DND-41 (cell line): ENCODE measurements around the gene ORM1.

Experiments used
- ATAC-seq: fragments of 200-7000 bp; cut with Tn5 transposase; 3 replicates; pipeline ENCODE4 v1.9.1; 2021; ENCODE audit warnings: low read depth; ENCODE audit not compliant: insufficient read depth
- DNase-seq: peaks from one replicate; pipeline ENCODE4 v3.0.0-alpha.2; 2020
- H2AFZ ChIP-seq: 2 replicates; pipeline ENCODE4 v1.6.0; 2012; ENCODE audit warnings: low read depth, low read length
- H3K27ac ChIP-seq: 2 replicates; pipeline ENCODE4 v1.5.1; 2012; ENCODE audit warnings: low read length, inconsistent platforms
- H3K27me3 ChIP-seq: fragments of 200-600 bp; sonication (generic); 2 replicates; pipeline ENCODE4 v1.6.0; 2012; ENCODE audit warnings: low read length, mild to moderate bottlenecking, inconsistent platforms; ENCODE audit not compliant: insufficient read depth, poor library complexity
- H3K36me3 ChIP-seq: 2 replicates; pipeline ENCODE4 v1.5.1; 2012; ENCODE audit warnings: low read length, inconsistent platforms; ENCODE audit not compliant: insufficient read depth
- H3K4me1 ChIP-seq: 2 replicates; pipeline ENCODE4 v1.5.1; 2012; ENCODE audit warnings: mild to moderate bottlenecking, low read length; ENCODE audit not compliant: insufficient read depth
- H3K4me2 ChIP-seq: 2 replicates; pipeline ENCODE4 v1.6.0; 2012; ENCODE audit warnings: mild to moderate bottlenecking, moderate library complexity, low read length, inconsistent platforms; ENCODE audit not compliant: insufficient read depth
- H3K4me3 ChIP-seq, 2 experiments: fragments of 200-600 bp in 1 of 2; shearing (Covaris generic) in 1 of 2; 2 replicates each; pipeline ENCODE4 v1.5.1; 2012 to 2016; ENCODE audit warnings: inconsistent platforms in 2 of 2, low read length in 2 of 2, mild to moderate bottlenecking in 2 of 2, low read depth in 1 of 2, moderate library complexity in 1 of 2
- H3K79me2 ChIP-seq: 2 replicates; pipeline ENCODE4 v1.6.0; 2012; ENCODE audit warnings: low read length, inconsistent platforms; ENCODE audit not compliant: insufficient read depth
- H3K9ac ChIP-seq: 2 replicates; pipeline ENCODE4 v1.6.0; 2012; ENCODE audit warnings: low read depth, mild to moderate bottlenecking, inconsistent platforms, low read length, moderate library complexity
- H3K9me3 ChIP-seq: 2 replicates; pipeline ENCODE4 v1.5.1; 2012; ENCODE audit warnings: low read length, moderate library complexity, mild to moderate bottlenecking, inconsistent platforms; ENCODE audit not compliant: insufficient read depth, severe bottlenecking
- H4K20me1 ChIP-seq: 2 replicates; pipeline ENCODE4 v1.6.0; 2012; ENCODE audit warnings: low read length; ENCODE audit not compliant: insufficient read depth
- EZH2 ChIP-seq: IDR thresholded peaks from 3 replicates; pipeline ENCODE4 v1.6.1; 2012; ENCODE audit warnings: borderline replicate concordance, low read depth, mild to moderate bottlenecking, moderate library complexity, low read length, inconsistent platforms; ENCODE audit not compliant: severe bottlenecking
- TF ChIP-seq, protein P1 (sequence below): IDR thresholded peaks from 2 replicates; pipeline ENCODE4 v1.5.1; 2012; ENCODE audit warnings: borderline replicate concordance, low read length, moderate library complexity, mild to moderate bottlenecking; ENCODE audit not compliant: poor library complexity, severe bottlenecking; ENCODE audit errors: extremely low read depth

ORM1 gene

DNA sequence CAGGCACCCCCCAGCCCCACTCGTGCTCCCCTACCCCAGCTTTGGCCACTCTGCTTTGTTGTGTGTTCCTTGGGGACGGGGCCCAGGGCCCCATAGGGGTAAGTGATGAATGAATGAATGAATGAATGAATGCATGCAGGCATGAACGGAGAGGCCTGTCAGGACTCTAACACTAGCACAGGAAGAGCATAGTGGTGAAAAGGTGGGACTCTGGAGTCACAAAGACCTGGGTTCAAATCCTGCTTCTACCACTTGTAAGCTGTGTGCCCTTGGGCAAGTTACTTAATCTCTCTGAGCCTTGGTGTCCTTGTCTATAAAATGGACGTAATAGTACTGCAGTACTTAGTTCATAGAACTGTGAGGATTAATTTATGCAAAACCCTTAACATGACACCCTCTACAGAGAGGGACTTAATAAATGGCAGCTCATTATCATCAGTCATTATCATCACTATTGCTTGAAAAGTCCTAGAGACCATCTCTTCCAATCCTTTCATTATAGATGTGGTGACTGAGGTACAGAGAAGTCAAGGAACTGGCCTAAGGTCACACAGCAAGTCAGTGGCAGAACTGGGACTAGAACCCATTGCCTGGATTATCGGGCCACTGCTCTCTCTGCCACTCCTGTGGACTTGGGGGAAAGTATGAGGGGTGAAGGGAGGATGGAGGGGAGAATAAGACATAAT lies 20.0 kb downstream of the ORM1 start:
- ATAC-seq: no peak
- DNase-seq: no peak
- H4K20me1 ChIP-seq: no peaks in the 10 kb centered on the region

DNA sequence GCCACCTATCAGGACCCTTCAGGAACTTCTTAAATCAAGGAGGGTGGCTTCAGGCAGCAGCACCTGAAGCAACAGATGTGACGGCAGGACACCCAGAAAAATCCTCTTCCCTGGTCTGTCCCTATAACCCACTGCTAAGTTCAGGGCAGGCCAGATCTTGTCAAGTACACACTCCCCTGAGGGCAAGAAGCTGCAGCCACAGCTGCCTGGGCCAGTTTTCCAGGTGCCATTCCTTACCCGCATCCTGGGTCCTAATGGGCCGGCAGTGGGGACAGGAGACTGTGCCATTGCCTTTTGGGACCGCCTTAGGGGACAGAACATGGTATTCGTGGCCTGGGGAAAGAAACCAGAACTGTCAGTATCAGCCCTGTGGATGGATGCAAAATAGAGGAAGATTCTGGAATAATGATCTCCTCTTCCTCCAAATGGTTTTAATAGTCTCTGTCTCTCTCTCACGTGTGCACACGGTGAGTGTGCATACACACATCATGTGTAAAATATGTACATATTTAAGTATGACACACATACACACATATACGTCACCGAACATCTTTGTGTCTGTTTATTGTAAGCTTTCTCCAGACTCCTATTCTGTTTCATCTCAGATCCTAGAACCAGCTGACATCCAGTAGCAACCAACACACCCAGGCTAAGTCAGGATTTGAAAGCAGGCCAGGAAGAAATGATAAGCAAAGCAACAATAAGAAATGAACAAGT lies 20.7 kb downstream of the ORM1 start:
- H3K36me3 ChIP-seq: peaks cover 95% of the 10 kb centered on the region
- H2AFZ ChIP-seq: no peak overlapping the region
- no peak overlapping the region for H3K27ac ChIP-seq
- H3K4me2 ChIP-seq: no peak overlapping the region
- H3K9me3 ChIP-seq: no peaks in the 10 kb centered on the region
- no peak overlapping the region for H3K4me3 ChIP-seq
- no peak for DNase-seq
- H3K27me3 ChIP-seq: no peaks in the 10 kb centered on the region
- ATAC-seq: no peak
- no peaks in the 10 kb centered on the region for H3K79me2 ChIP-seq
- 0 out of 2 replicates have a peak, but pooled peaks cover 3% of the 10 kb centered on the region for H4K20me1 ChIP-seq
- H3K4me1 ChIP-seq: peaks cover 2% of the 10 kb centered on the region
- no peak overlapping the region for H3K9ac ChIP-seq
- TF ChIP-seq, protein P1, sequence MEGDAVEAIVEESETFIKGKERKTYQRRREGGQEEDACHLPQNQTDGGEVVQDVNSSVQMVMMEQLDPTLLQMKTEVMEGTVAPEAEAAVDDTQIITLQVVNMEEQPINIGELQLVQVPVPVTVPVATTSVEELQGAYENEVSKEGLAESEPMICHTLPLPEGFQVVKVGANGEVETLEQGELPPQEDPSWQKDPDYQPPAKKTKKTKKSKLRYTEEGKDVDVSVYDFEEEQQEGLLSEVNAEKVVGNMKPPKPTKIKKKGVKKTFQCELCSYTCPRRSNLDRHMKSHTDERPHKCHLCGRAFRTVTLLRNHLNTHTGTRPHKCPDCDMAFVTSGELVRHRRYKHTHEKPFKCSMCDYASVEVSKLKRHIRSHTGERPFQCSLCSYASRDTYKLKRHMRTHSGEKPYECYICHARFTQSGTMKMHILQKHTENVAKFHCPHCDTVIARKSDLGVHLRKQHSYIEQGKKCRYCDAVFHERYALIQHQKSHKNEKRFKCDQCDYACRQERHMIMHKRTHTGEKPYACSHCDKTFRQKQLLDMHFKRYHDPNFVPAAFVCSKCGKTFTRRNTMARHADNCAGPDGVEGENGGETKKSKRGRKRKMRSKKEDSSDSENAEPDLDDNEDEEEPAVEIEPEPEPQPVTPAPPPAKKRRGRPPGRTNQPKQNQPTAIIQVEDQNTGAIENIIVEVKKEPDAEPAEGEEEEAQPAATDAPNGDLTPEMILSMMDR: no peak
- TF ChIP-seq EZH2: no peak

More for the DNA sequence above, 20.0 kb downstream of the ORM1 start:
- Histone ChIP-seq H2AFZ (no peak overlapping the region), H3K4me1 (no peaks in the 10 kb centered on the region), H3K79me2 (no peaks in the 10 kb centered on the region), H3K27me3 (no peaks in the 10 kb centered on the region), H3K4me2 (no peak overlapping the region), H3K9ac (no peak overlapping the region), H3K36me3 (peaks cover 95% of the 10 kb centered on the region), H3K9me3 (no peaks in the 10 kb centered on the region), H3K27ac (no peak overlapping the region), H3K4me3 (no peak overlapping the region)
- TF ChIP-seq, protein P1: no peak
- no peak for TF ChIP-seq EZH2

DNA sequence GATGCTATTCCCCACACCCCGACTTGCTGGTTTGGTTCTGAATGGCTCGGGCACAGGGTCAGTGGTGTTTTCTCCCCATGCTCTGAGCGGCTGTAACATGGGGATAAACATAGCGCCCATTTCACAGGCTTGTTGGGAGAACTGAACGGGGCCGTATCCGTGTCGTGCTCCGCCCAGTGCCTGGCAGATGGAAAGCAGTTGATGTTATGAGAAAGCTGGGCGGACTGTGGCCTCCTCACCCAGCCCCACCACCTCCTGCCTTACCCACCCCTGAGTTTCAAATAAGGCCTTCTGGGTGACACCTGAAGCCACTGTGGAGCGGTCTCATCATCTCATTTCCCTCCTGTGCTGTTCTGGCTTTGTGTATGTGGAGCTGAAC lies 21.3 kb downstream of the ORM1 start:
- DNase-seq (no peak), ATAC-seq (no peak)
- H2AFZ ChIP-seq: no peak overlapping the region
- H3K9ac ChIP-seq: no peak overlapping the region
- peaks cover 6% of the 10 kb centered on the region for H3K4me1 ChIP-seq
- H3K4me3 ChIP-seq: no peak overlapping the region
- 0 out of 2 replicates have a peak, but pooled peaks cover 3% of the 10 kb centered on the region for H4K20me1 ChIP-seq
- H3K4me2 ChIP-seq: no peak overlapping the region
- no peaks in the 10 kb centered on the region for H3K9me3 ChIP-seq
- no peaks in the 10 kb centered on the region for H3K27me3 ChIP-seq
- no peak overlapping the region for H3K27ac ChIP-seq
- H3K79me2 ChIP-seq: no peaks in the 10 kb centered on the region
- H3K36me3 ChIP-seq: peaks cover 95% of the 10 kb centered on the region
- TF ChIP-seq EZH2: no peak
- TF ChIP-seq, protein P1: no peak
